HCT116 (cell line): ENCODE data around the gene STX10. TPM values are rescaled to one million over a fixed set of nuclear protein-coding genes. Genes with fewer than 3 reads are reported as not detected.
"Not testable (repeated sequence)": the region's sequence is repeated elsewhere in the genome, so short reads cannot be mapped to it uniquely, and the experiment has no call there.

Source experiments
- ATAC-seq: fragments of 200-7000 bp; cut with Tn5 transposase; 2 replicates; pipeline ENCODE4 v1.9.1; 2020; ENCODE audit warnings: mild to moderate bottlenecking, moderate library complexity
- BruUV-seq: library from RNA; stranded (reverse); fragments of 400-500 nt; replicated peaks from 2 replicates; lab custom pipeline; 2021; lab: Mats Ljungman, UMichigan
- CTCF ChIA-PET: fragments of 300-600 bp; sonication (Branson Sonifier 250); formaldehyde crosslinking; loops from one replicate; lab custom pipeline; 2021; ENCODE audit warnings: antibody characterized with exemption; lab: Charles Lee
- POLR2A ChIA-PET: fragments of 300-600, 350-600 bp; sonication (Branson Sonifier 250); formaldehyde crosslinking; loops from one replicate; lab custom pipeline; 2021; ENCODE audit warnings: antibody characterized with exemption; lab: Charles Lee
- RAD21 ChIA-PET, 2 experiments: fragments of 300-600 bp; sonication (Branson Sonifier 250); formaldehyde crosslinking; loops; one replicate each; lab custom pipeline; 2023; ENCODE audit warnings: low total read pairs in 2 of 2; ENCODE audit not compliant: uncharacterized antibody in 2 of 2, unreplicated experiment in 2 of 2, low non-redundant PET in 1 of 2; lab: Charles Lee
- DNase-seq: peaks from one replicate; pipeline ENCODE4 v3.0.0-alpha.2; 2010; ENCODE audit warnings: low read depth, low spot score
- H2AFZ ChIP-seq: fragments of 200-600 bp; shearing (Covaris generic), sonication (generic); 2 replicates; pipeline ENCODE4 v1.6.1; 2017; ENCODE audit warnings: low read depth, mixed run types, mixed read lengths, antibody characterized with exemption, low read length; ENCODE audit not compliant: poor library complexity, severe bottlenecking
- H3K27ac ChIP-seq: 2 replicates; pipeline ENCODE4 v1.5.1; 2012; ENCODE audit warnings: low read depth, low read length
- H3K27me3 ChIP-seq: fragments of 200-600 bp; sonication (generic); 2 replicates; pipeline ENCODE4 v1.6.1; 2016; ENCODE audit warnings: mixed run types, low read length, mixed read lengths; ENCODE audit not compliant: insufficient read depth
- H3K36me3 ChIP-seq, 2 experiments: fragments of 200-500 bp in 1 of 2; fragments of 200-600 bp in 1 of 2; sonication (Bioruptor generic) in 1 of 2; sonication (generic) in 1 of 2; 2 replicates each; pipeline versions ENCODE4 v1.5.1 to v1.6.1; 2014 to 2016; ENCODE audit warnings: low read length in 2 of 2, inconsistent platforms in 1 of 2, mixed read lengths in 1 of 2, mixed run types in 1 of 2; ENCODE audit not compliant: insufficient read depth in 2 of 2, control insufficient read depth in 1 of 2
- H3K4me1 ChIP-seq, 2 experiments: fragments of 200-600 bp in 1 of 2; sonication (generic) in 1 of 2; 2 replicates each; pipeline versions ENCODE4 v1.5.1 to v1.6.1; 2012 to 2017; ENCODE audit warnings: low read length in 2 of 2, inconsistent platforms in 1 of 2, mild to moderate bottlenecking in 1 of 2, mixed read lengths in 1 of 2, mixed run types in 1 of 2, moderate library complexity in 1 of 2; ENCODE audit not compliant: insufficient read depth in 2 of 2, control insufficient read depth in 1 of 2
- H3K4me2 ChIP-seq: fragments of 200-600 bp; sonication (generic); 2 replicates; pipeline ENCODE4 v1.6.1; 2017; ENCODE audit warnings: mixed run types, low read length, mixed read lengths
- H3K4me3 ChIP-seq, 2 experiments: fragments of 200-600 bp in 1 of 2; sonication (generic) in 1 of 2; replicated peaks in 1 of 2; 2 replicates each; pipeline ENCODE4 v1.5.1; 2011 to 2016; ENCODE audit warnings: low read length in 2 of 2, control low read depth in 1 of 2, low read depth in 1 of 2, mild to moderate bottlenecking in 1 of 2, mixed read lengths in 1 of 2, mixed run types in 1 of 2
- H3K79me2 ChIP-seq: fragments of 200-600 bp; sonication (generic); 2 replicates; pipeline ENCODE4 v1.6.1; 2017; ENCODE audit warnings: mild to moderate bottlenecking, mixed run types, low read length, moderate library complexity, mixed read lengths; ENCODE audit not compliant: insufficient read depth
- H3K9ac ChIP-seq: fragments of 200-600 bp; sonication (generic); 2 replicates; pipeline ENCODE4 v1.6.1; 2016; ENCODE audit warnings: low read length, mixed read lengths
- H3K9me2 ChIP-seq: fragments of 200-600 bp; sonication (generic), shearing (Covaris generic); 2 replicates; pipeline ENCODE4 v1.6.1; 2017; ENCODE audit warnings: mixed run types, mild to moderate bottlenecking, moderate library complexity; ENCODE audit not compliant: insufficient read depth
- H3K9me3 ChIP-seq, 2 experiments: fragments of 200-500 bp in 1 of 2; fragments of 200-600 bp in 1 of 2; sonication (Bioruptor generic) in 1 of 2; sonication (generic) in 1 of 2; 2 replicates each; pipeline ENCODE4 v1.6.1; 2014 to 2017; ENCODE audit warnings: low read length in 2 of 2, mixed read lengths in 2 of 2, inconsistent platforms in 1 of 2, low read depth in 1 of 2, mild to moderate bottlenecking in 1 of 2, mixed run types in 1 of 2, moderate library complexity in 1 of 2; ENCODE audit not compliant: control insufficient read depth in 1 of 2, insufficient read depth in 1 of 2
- H4K20me1 ChIP-seq: fragments of 200-600 bp; sonication (generic), shearing (Covaris generic); 2 replicates; pipeline ENCODE4 v1.6.1; 2017; ENCODE audit warnings: mixed run types, mild to moderate bottlenecking, moderate library complexity; ENCODE audit not compliant: insufficient read depth
- CBX3 ChIP-seq: IDR thresholded peaks from 2 replicates; pipeline ENCODE4 v1.6.1; 2012; ENCODE audit warnings: low read depth
- EZH2 ChIP-seq: fragments of 200-600 bp; sonication (generic); IDR thresholded peaks from 2 replicates; pipeline ENCODE4 v1.6.1; 2017; ENCODE audit warnings: antibody characterized with exemption, mixed run types
- FOSL1 ChIP-seq: IDR thresholded peaks from 2 replicates; pipeline ENCODE4 v1.6.1; 2012; ENCODE audit warnings: low read depth
- POLR2AphosphoS5 ChIP-seq: IDR thresholded peaks from 2 replicates; pipeline ENCODE4 v1.6.1; 2011; ENCODE audit warnings: mild to moderate bottlenecking, low read depth, low read length, moderate library complexity
- REST ChIP-seq: IDR thresholded peaks from 2 replicates; pipeline ENCODE4 v1.6.1; 2012; ENCODE audit warnings: low read depth
- SP1 ChIP-seq: IDR thresholded peaks from 2 replicates; pipeline ENCODE4 v1.6.1; 2012; ENCODE audit warnings: low read depth
- SRF ChIP-seq: IDR thresholded peaks from 2 replicates; pipeline ENCODE4 v1.6.1; 2012; ENCODE audit warnings: low read depth
- ZFX ChIP-seq: fragments of 450-650 bp; IDR thresholded peaks from 2 replicates; pipeline ENCODE4 v1.6.1; 2017
- intact Hi-C: fragments of 100-400 bp; cut with micrococcal nuclease; formaldehyde crosslinking; loops from 2 replicates; pipeline ENCODE4 v1.10.0; 2022
- total RNA-seq: library from RNA; stranded (reverse); gene quantifications from one replicate; pipeline ENCODE4 v1.2.1, GENCODE V29; 2021; ENCODE audit not compliant: unreplicated experiment
- TF ChIP-seq, protein P1 (sequence below): IDR thresholded peaks from 2 replicates; pipeline ENCODE4 v1.6.1; 2012

The STX10 gene
- total RNA-seq, 1 experiment from 2014 or later: 149 TPM

GRCh38 chr19:13181747-13182388, 31.7 kb upstream of the STX10 start:
- BruUV-seq: no TSS peak
- Histone ChIP-seq H3K4me3 (no peak overlapping the region), H2AFZ (no peak overlapping the region), H3K4me1 (peaks cover 7 to 13% of the 10 kb centered on the region in 2 experiments; a peak in 3 of 4 replicates), H3K4me2 (no peak overlapping the region), H3K27ac (no peak overlapping the region), H3K27me3 (no peaks in the 10 kb centered on the region), H4K20me1 (no peaks in the 10 kb centered on the region), H3K9ac (no peak overlapping the region), H3K9me3 (no peaks in the 10 kb centered on the region), H3K9me2 (no peaks in the 10 kb centered on the region), H3K79me2 (no peaks in the 10 kb centered on the region), H3K36me3 (no peaks in the 10 kb centered on the region)
- ATAC-seq (no peak), DNase-seq (no peak)
- CTCF ChIA-PET: interaction anchor here (0.7 to 1.2 kb wide), 2 partner anchors 12 to 13 kb away, joined by 3 to 4 read pairs; no protein-coding TSS in a partner anchor
- RAD21 ChIA-PET: no interaction called here
- POLR2A ChIA-PET: interaction anchor here (0.7 to 2.0 kb wide), 5 partner anchors 11 to 19 kb away, joined by 3 to 12 read pairs (median 5); no protein-coding TSS in a partner anchor
- no peak for TF ChIP-seq FOSL1
- no peak for TF ChIP-seq ZFX
- no peak for TF ChIP-seq REST
- TF ChIP-seq SP1: no peak
- TF ChIP-seq EZH2: no peak
- no peak for TF ChIP-seq SRF
- TF ChIP-seq, protein P1, sequence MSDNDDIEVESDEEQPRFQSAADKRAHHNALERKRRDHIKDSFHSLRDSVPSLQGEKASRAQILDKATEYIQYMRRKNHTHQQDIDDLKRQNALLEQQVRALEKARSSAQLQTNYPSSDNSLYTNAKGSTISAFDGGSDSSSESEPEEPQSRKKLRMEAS: no peak
- no peak for TF ChIP-seq POLR2AphosphoS5
- no peak for TF ChIP-seq CBX3
- intact Hi-C loops: no loop called here

GRCh38 chr19:13178291-13178690, 28.1 kb upstream of the STX10 start:
- H3K79me2 ChIP-seq, H3K9ac ChIP-seq, H3K9me3 ChIP-seq, H3K9me2 ChIP-seq, CTCF ChIA-PET, H4K20me1 ChIP-seq, BruUV-seq, intact Hi-C loops, H2AFZ ChIP-seq, H3K36me3 ChIP-seq, RAD21 ChIA-PET, H3K27ac ChIP-seq, ATAC-seq, H3K4me2 ChIP-seq, DNase-seq, H3K27me3 ChIP-seq, H3K4me3 ChIP-seq: not testable (repeated sequence)
- H3K4me1 ChIP-seq: peaks cover 14 to 15% of the 10 kb centered on the region in 2 experiments
- POLR2A ChIA-PET: interaction anchor here (1.1 kb wide), 1 partner anchor 10 kb away, joined by 3 read pairs; no protein-coding TSS in a partner anchor

DNA sequence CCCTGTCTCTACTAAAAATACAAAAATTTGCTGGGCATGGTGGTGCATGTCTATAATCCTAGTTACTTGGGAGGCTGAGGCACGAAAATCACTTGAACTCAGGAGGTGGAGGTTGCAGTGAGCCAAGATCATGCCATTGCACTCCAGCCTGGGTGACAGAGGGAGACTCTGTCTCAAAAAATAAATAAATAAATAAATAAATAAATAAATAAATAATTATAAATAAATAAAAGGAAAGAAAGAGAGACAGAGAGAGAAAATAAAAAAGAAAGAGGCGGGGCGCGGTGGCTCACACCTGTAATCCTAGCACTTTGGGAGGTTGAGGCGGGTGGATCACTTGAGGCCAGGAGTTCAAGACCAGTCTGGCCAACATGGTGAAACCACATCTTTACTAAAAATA, 27.4 kb upstream of the STX10 start:
- H3K9ac ChIP-seq, H3K27ac ChIP-seq, H3K4me2 ChIP-seq, RAD21 ChIA-PET, H3K27me3 ChIP-seq, H2AFZ ChIP-seq, intact Hi-C loops, BruUV-seq, DNase-seq, H3K9me3 ChIP-seq, H3K36me3 ChIP-seq, H3K4me3 ChIP-seq, H3K9me2 ChIP-seq, ATAC-seq, H4K20me1 ChIP-seq, CTCF ChIA-PET, H3K79me2 ChIP-seq: not testable (repeated sequence)
- H3K4me1 ChIP-seq: peaks cover 21 to 22% of the 10 kb centered on the region in 2 experiments
- POLR2A ChIA-PET: interaction anchor here (1.1 kb wide), 1 partner anchor 10 kb away, joined by 3 read pairs; no protein-coding TSS in a partner anchor
